SK-N-SH treated with all-trans-retinoic acid at 6 μM for 48 hours (cell line): ENCODE data around the gene PCBP3.
"Not testable (repeated sequence)": the region's sequence is repeated elsewhere in the genome, so short reads cannot be mapped to it uniquely, and the experiment has no call there.

Experiments
- ATAC-seq: fragments of 200-7000 bp; cut with Tn5 transposase; 3 replicates; pipeline ENCODE4 v1.9.1; 2020; ENCODE audit warnings: mild to moderate bottlenecking, moderate library complexity
- ARNTL ChIP-seq: fragments of 450-650 bp; formaldehyde crosslinking; IDR thresholded peaks from 2 replicates; pipeline ENCODE4 v1.5.0; 2020; ENCODE audit warnings: low read depth, mild to moderate bottlenecking, moderate library complexity, borderline replicate concordance
- BACH2 ChIP-seq: fragments of 250-450 bp; sonication (Bioruptor Pico); IDR thresholded peaks from 2 replicates; pipeline ENCODE4 v1.9.0; 2021; ENCODE audit warnings: mild to moderate bottlenecking, borderline replicate concordance
- CREB5 ChIP-seq: fragments of 250-450 bp; sonication (Bioruptor Pico); IDR thresholded peaks from 2 replicates; pipeline ENCODE4 v1.5.1; 2020; ENCODE audit warnings: low read depth, mild to moderate bottlenecking, moderate library complexity
- CSRNP3 ChIP-seq: fragments of 250-450 bp; sonication (Bioruptor Pico); IDR thresholded peaks from 2 replicates; pipeline ENCODE4 v1.5.1; 2021; ENCODE audit warnings: mild to moderate bottlenecking, moderate library complexity
- GLIS3 ChIP-seq: fragments of 250-450 bp; sonication (Bioruptor Pico); IDR thresholded peaks from 2 replicates; pipeline ENCODE4 v1.5.0; 2020; ENCODE audit warnings: mild to moderate bottlenecking, moderate library complexity
- ISL1 ChIP-seq: fragments of 250-450 bp; sonication (Bioruptor Pico); IDR thresholded peaks from 2 replicates; pipeline ENCODE4 v2.1.2; 2022; ENCODE audit warnings: mild to moderate bottlenecking, moderate library complexity
- OSR1 ChIP-seq: fragments of 250-450 bp; sonication (Bioruptor Pico); IDR thresholded peaks from 2 replicates; pipeline ENCODE4 v1.8.0; 2022; ENCODE audit warnings: moderate library complexity, mild to moderate bottlenecking, inconsistent platforms
- PATZ1 ChIP-seq: fragments of 250-450 bp; sonication (Bioruptor Pico); IDR thresholded peaks from 2 replicates; pipeline ENCODE4 v1.8.0; 2020; ENCODE audit warnings: mild to moderate bottlenecking, moderate library complexity, borderline replicate concordance
- POU6F1 ChIP-seq: fragments of 250-450 bp; sonication (Bioruptor Pico); IDR thresholded peaks from 2 replicates; pipeline ENCODE4 v1.8.0; 2021; ENCODE audit warnings: low read depth, mild to moderate bottlenecking, moderate library complexity, borderline replicate concordance
- PPARA ChIP-seq: fragments of 250-450 bp; sonication (Bioruptor Pico); IDR thresholded peaks from 2 replicates; pipeline ENCODE4 v1.5.0; 2020; ENCODE audit warnings: mild to moderate bottlenecking, borderline replicate concordance
- RARB ChIP-seq: fragments of 250-450 bp; sonication (Bioruptor Pico); IDR thresholded peaks from 2 replicates; pipeline ENCODE4 v1.8.0; 2021; ENCODE audit warnings: mild to moderate bottlenecking, moderate library complexity
- TCF4 ChIP-seq: fragments of 250-450 bp; sonication (Bioruptor Pico); IDR thresholded peaks from 2 replicates; pipeline ENCODE4 v1.8.0; 2021; ENCODE audit warnings: mild to moderate bottlenecking, moderate library complexity, borderline replicate concordance
- TOX ChIP-seq: fragments of 250-450 bp; sonication (Bioruptor Pico); IDR thresholded peaks from 2 replicates; pipeline ENCODE4 v1.8.0; 2021; ENCODE audit warnings: mild to moderate bottlenecking, moderate library complexity, borderline replicate concordance
- TSHZ2 ChIP-seq: fragments of 250-450 bp; sonication (Bioruptor Pico); IDR thresholded peaks from 2 replicates; pipeline ENCODE4 v1.5.0; 2020; ENCODE audit warnings: mild to moderate bottlenecking, moderate library complexity
- ZC3H10 ChIP-seq: fragments of 250-450 bp; sonication (Bioruptor Pico); IDR thresholded peaks from 2 replicates; pipeline ENCODE4 v1.5.1; 2021; ENCODE audit warnings: mild to moderate bottlenecking, moderate library complexity
- ZFP3 ChIP-seq: fragments of 250-450 bp; sonication (Bioruptor Pico); IDR thresholded peaks from 2 replicates; pipeline ENCODE4 v1.5.0; 2020; ENCODE audit warnings: mild to moderate bottlenecking, moderate library complexity
- ZFP30 ChIP-seq: fragments of 450-650 bp; formaldehyde crosslinking; IDR thresholded peaks from 2 replicates; pipeline ENCODE4 v1.5.0; 2022; ENCODE audit warnings: mild to moderate bottlenecking, moderate library complexity
- ZNF565 ChIP-seq: fragments of 450-650 bp; formaldehyde crosslinking; conservative IDR thresholded peaks from 2 replicates; pipeline ENCODE4 v1.5.0; 2020; ENCODE audit warnings: low read depth, mild to moderate bottlenecking, moderate library complexity
- ZNF70 ChIP-seq: fragments of 450-650 bp; formaldehyde crosslinking; IDR thresholded peaks from 2 replicates; pipeline ENCODE4 v1.5.0; 2020; ENCODE audit warnings: mild to moderate bottlenecking, moderate library complexity
- ZNF8 ChIP-seq: fragments of 450-650 bp; formaldehyde crosslinking; IDR thresholded peaks from 2 replicates; pipeline ENCODE4 v1.5.0; 2020; ENCODE audit warnings: mild to moderate bottlenecking, moderate library complexity

The PCBP3 gene

GRCh38 chr21:45850181-45850580 is 206.7 kb downstream of the PCBP3 start:
- TF ChIP-seq PATZ1, result no peak
- TF ChIP-seq ZNF8 (CRISPR knock-in tag), result no peak
- TF ChIP-seq ZC3H10 (CRISPR knock-in tag), result no peak
- no peak for TF ChIP-seq CREB5
- no peak for TF ChIP-seq GLIS3 (CRISPR knock-in tag)
- TF ChIP-seq RARB (CRISPR knock-in tag), result no peak
- no peak for TF ChIP-seq ZFP3 (CRISPR knock-in tag)
- no peak for TF ChIP-seq BACH2 (CRISPR knock-in tag)
- TF ChIP-seq ARNTL (CRISPR knock-in tag), result no peak
- no peak for TF ChIP-seq ZFP30 (CRISPR knock-in tag)
- no peak for TF ChIP-seq POU6F1
- TF ChIP-seq TCF4 (CRISPR knock-in tag), result no peak
- TF ChIP-seq OSR1 (CRISPR knock-in tag), result no peak
- TF ChIP-seq CSRNP3, result no peak
- TF ChIP-seq ZNF565 (CRISPR knock-in tag), result no peak
- no peak for TF ChIP-seq ZNF70 (CRISPR knock-in tag)
- no peak for TF ChIP-seq TSHZ2 (CRISPR knock-in tag)
- TF ChIP-seq TOX (CRISPR knock-in tag), result no peak
- ATAC-seq, result no peak

GRCh38 chr21:45852386-45852785 is 208.9 kb downstream of the PCBP3 start:
- ATAC-seq, result not testable (repeated sequence)

GRCh38 chr21:45852886-45853400 is 209.4 kb downstream of the PCBP3 start:
- no peak for ATAC-seq
- TF ChIP-seq PPARA (CRISPR knock-in tag), result no peak
- no peak for TF ChIP-seq ISL1 (CRISPR knock-in tag)
- TF ChIP-seq ZNF8 (CRISPR knock-in tag), result no peak
- TF ChIP-seq PATZ1, result no peak
- TF ChIP-seq ZFP30 (CRISPR knock-in tag), result no peak
- no peak for TF ChIP-seq ZC3H10 (CRISPR knock-in tag)
- no peak for TF ChIP-seq ZNF565 (CRISPR knock-in tag)
